HG02678 (cell line): ENCODE results near the gene AHCY.
"Not testable (repeated sequence)": the region's sequence is repeated elsewhere in the genome, so short reads cannot be mapped to it uniquely, and the experiment has no call there.

Experiments
- ATAC-seq: cut with Tn5 transposase; IDR thresholded peaks from one replicate; pipeline ENCODE4 v1.9.1; 2021; ENCODE audit warnings: mild to moderate bottlenecking, moderate library complexity; ENCODE audit not compliant: unreplicated experiment

AHCY gene

DNA sequence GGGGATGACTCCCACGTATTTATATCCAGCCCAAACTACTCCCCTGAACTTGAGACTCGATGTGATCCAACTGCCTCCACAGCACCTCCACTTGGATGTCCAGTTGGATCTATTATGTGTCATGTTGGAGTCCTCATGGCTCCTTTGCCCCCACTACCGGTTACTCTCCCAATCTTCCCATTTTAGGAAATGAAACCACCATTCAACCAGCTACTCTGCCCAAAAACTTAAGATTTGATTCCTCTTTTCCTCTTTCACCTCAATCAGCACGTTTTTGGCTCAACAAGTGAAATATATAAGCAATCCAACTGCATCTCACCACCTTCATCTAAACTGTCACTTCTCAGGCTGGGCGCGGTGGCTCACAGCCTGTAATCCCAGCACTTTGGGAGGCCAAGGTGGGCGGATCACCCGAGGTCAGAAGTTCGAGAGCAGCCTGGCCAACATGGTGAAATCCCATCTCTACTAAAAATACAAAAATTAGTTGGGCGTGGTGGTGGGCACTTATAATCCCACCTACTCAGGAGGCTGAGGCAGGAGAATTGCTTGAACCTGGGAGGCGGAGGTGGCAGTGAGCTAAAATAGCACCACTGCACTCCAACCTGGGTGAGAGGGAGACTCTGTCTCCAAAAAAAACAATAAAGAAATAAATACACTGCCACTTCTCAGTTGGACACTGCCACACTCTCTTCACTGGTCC lies 3.4 kb downstream of the AHCY start:
- no peak for ATAC-seq

DNA sequence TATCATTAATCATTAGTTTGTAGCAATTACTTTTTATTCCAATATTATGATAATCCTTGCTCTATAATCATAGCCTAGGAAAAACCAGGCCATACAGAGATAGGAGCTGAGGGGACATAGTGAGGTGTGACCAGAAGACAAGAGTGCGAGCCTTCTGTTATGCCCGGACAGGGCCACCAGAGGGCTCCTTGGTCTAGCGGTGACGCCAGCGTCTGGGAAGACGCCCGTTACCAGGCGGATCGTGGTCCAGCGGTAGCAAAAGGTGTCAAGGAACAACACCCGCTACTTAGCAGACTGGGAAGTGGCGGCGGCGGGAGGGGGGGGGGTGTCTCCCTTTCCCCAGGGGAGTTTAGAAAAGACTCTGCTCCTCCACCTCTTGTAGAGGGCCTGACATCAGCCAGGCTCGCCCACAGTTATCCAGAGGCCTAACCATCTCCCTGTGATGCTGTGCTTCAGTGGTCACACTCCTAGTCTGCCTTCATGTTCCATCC lies 4.8 kb downstream of the AHCY start:
- not testable (repeated sequence) for ATAC-seq

DNA sequence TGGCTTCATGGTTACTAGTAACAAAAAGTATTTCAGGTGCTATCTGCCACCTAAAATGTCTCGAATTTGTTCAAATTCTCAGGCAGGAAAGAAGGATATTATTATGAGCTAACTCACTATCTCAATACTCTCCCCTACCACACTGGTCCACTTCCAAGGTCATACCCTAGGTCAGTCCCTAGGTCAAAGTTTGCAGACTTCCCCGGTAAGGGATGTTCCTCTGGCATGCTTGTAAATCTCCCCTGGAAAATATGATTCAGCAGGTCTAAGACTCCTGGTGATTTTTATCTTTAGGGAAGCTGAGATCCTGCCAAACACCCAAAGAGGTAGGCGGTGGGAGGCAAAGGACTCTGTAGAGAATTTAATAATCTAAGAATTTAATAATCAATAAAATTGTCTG lies 6.7 kb downstream of the AHCY start:
- ATAC-seq: no peak

DNA sequence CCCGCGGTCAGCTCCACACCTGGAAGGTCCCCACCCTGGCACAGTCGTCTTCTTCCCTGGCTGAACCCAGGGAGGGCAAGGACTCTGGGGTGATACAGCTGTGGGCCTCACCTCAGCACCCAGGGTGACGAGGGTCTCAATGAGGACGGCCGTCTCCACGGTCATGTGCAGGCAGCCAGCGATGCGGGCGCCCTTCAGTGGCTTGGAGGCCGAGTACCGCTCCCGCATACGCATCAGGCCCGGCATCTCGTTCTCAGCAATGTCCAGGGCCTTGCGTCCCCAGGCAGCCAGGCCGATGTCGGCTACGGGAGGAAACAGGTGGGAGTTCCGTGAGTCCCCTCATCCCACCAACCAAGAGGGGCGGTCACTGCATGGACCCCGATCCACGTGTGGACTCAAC lies 7.9 kb downstream of the AHCY start:
- ATAC-seq: no peak

DNA sequence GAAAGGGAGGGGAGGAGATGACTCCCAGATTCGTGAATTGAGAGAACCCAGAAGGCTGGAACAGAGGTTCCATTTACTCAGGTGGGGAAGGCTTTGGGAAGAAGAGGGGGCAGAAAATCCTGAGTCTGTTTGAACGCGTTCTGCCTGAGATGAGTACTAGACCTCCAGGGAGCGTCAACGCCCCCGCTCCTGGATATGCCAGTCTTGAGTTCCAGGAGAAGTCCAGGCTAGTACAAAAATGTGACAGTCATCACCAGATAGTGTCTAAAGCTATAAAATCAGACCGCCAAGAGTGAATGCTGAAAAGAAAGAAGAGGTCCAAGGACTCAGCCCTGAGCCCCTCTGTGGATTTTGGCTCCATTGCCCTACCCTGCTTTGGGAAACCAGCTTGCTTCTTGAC lies 8.6 kb downstream of the AHCY start:
- ATAC-seq: no peak

DNA sequence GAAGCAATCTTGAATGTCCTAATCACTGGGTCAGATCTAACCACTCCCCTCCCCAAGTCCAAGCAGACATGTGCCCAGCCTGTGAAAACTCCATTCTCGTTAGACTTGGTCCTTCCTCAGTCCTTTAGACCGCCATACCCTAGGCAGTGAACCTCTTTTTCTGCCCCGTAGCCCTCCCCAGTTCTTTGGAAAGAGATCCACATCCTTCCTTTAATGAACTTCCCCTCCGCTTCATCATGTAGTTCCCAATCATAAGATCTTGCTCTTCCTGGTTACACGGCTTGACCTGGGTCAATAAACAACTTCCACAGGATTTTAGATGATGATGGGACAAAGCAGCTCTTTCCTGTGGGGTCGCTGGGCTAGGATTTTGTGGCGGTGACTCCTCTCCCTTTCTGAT lies 9.6 kb downstream of the AHCY start:
- no peak for ATAC-seq

DNA sequence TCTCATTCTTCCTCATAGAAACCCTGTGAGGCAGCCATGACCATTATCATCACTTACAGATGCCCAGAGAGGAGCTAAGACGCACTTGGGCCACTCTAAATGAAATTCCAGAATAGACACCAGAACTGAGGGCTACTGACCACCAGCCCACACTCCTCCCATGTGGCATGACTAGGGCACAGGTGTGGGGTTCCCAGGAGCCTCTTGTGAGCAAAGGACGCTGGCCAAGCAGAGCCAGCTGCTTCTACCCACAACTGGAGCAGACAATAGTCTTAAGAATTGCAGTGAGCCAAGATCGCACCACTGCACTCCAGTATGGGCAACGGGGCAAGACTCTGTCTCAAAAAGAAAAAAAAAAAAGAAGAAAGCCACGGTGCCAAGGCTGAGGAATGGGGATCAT lies 10.0 kb downstream of the AHCY start:
- ATAC-seq: no peak

DNA sequence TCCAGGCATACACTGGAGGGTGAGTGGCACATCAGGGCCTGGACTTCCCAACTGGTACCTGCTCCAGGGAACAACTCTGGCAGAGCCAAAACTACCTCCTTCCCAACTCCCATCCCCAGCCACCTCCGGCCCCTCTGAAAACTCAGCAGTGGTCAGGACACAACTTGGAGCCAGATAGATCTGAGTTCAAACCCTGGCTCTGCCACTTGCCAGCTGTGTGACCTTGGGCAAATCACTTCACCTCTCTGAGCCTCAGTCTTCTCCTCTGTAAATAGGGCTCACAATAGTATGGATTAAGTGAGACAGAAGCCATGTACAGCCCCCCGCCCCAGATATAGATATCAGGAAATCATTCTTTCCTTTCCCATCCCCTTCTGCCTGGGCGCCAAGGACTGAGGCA lies 10.7 kb downstream of the AHCY start:
- no peak for ATAC-seq

DNA sequence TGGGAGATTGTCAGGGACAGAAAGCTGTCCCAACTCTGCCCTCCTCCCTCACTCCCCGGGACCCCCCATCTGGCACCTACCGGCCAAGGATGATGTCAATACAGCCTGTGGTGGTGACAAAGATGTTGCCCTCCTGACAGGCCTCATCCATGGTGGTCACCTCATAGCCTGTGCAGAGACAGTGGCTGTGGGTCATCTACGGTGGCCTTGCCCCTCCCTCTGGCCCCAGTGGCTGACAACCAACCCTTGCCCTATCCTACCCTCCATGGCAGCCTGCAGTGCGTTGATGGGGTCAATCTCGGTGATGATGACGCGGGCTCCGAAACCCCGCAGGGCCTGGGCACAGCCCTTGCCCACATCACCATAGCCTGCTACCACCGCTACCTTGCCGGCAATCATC lies 12.7 kb downstream of the AHCY start:
- no peak for ATAC-seq

DNA sequence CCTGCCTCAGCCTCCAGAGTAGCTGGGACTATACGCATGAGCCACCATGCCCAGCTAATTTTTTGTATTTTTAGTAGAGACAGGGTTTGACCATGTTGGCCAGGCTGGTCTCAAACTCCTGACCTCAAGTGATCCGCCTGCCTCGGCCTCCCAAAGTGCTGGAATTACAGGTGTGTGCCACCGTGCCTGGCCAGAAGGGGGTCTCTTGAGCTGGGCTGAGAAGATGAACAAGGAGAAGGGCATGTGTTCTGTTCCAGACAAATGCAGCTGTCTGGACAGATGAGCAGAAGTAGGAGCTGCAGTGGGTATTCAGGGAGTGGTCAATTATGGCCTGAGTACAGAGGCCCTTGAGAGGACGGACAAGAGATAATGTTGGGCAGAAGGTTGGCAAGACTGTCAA lies 15.7 kb downstream of the AHCY start:
- not testable (repeated sequence) for ATAC-seq

DNA sequence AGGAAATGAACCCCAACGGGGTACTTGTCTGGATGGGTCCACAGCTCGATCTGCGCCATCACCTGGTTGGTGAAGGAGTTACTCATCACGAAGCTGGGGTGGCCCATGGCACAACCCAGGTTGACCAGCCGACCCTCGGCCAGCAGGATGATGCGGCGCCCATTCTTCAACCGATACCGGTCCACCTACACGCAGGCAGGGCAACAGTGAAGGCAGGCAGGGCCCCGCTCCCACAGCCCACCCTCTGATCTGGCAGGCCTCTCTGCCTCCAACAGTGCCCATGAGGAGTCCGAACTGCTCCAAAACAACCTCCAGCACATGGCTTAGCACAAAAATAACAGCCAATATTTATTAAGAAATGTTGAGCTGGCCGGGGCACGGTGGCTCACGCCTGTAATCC lies 17.7 kb downstream of the AHCY start:
- no peak for ATAC-seq

DNA sequence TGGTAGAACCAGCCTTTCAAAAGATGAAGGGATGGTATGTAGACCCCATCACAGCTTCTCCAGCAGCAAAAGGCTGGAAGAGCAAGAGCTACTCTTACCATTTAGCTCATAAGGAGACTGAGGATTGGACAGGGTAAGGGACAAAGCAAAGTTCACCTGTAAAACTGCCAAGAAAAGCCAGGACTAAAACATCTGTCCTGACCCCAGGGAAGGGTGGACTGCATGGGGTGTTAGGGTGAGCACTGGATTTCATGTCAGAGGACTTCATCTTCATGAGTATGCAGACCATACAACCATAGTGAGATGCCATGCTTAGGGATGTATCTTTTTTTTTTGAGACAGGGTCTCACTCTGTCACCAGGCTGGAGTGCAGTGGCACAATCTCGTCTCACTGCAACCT lies 19.3 kb downstream of the AHCY start:
- no peak for ATAC-seq

DNA sequence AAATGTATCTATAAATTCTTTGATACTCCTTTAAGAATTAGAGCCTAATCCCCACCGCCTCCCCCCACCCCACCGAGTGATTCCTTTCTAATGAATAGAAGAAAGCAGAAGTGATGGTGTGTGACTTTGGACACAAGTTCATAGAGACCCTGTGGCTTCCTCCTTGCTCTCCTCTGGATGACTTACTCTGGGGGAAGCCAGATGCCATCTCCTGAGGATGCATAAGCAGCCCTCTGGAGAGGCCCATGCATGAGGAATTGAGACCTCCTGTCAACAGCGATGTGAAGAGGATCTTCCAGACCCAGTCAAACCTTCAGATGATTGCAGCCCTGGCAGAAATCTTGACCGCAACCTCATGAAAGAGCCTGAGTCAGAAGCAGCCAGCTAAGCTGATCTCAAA lies 21.1 kb downstream of the AHCY start:
- ATAC-seq: no peak

DNA sequence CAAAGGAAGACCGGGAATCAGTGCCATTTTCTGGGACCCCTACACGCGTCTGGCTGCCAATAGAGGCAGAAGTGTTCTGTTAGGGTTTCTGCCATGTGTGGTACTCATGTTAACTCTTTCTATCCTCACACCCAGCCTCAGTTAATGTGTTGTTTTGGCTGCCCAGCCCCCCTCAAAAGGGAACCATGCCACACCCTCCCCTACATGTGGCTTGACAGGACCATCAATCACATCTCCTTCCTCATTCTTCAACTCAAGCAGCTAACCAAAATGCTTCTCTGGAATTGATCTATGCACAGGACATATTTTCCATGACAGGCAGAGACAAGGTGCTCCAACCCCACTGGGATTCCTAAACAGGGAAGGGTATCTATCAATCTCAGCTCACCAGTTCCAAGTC lies 22.0 kb downstream of the AHCY start:
- ATAC-seq: no peak

DNA sequence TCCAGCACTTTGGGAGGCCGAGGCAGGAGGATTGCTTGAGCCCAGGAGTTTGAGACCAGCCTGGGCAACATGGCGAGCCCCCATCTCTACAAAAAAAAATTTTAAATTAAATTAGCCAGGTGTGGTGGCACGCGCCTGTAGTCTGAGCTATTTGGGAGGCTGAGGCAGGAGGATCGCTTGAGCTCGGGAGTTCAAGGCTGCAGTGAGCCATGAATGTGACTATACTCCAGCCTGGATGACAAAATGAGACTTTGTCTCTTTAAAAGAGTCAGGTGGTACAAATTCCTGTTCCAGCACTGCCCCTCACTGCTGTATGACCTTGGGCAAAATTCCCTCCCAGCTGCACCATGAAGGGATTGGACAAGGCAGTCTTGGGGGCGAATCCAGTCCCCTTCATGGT lies 28.5 kb downstream of the AHCY start:
- ATAC-seq: no peak

DNA sequence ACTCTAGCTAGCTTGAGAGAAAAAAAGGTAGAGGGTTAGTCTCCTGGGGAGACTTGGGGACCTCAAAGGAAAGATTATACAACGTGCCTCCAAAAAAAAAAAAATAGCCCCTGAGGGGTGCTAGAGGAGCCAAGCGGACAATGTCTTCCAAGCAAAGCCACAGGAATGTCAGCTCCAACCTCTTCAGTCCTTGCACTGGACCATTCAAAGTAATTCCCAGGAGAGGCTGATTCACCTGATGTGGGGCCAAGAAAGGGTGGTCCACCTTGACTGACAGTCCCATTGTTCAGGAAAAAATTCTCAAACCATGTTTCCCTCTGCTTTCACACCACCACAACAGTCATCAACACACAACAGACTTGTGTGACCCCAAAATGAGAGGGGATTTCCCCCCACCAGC lies 31.2 kb downstream of the AHCY start:
- no peak for ATAC-seq

DNA sequence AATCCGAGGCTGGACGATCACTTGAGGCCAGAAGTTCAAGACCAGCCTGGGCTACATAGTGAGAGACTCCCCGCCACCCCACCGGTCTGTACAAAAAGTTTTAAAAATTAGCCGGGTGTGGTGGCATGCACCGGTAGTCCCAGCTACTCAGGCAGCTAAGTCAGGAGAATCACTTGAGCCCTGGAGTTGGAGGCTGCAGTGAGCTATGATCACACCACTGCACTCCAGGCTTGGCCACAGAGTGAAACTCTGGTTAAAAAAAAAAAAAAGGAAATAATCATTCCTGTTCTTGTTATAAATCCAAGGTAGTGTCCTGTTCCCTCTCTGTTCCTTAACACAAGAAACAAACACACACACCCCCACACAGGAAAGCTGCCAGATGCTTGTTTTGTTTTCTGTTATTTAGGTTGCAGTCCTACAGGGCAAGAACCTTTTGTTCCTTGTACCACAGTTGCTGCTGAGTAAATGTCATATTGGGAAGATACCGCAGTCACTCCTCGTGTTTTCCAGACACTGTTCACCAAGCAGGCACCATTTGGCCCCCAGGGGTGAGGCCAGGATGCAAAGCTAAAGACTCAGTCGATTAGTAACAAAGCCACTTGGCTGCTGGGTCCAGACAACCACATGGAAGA lies 33.0 kb downstream of the AHCY start:
- no peak for ATAC-seq

DNA sequence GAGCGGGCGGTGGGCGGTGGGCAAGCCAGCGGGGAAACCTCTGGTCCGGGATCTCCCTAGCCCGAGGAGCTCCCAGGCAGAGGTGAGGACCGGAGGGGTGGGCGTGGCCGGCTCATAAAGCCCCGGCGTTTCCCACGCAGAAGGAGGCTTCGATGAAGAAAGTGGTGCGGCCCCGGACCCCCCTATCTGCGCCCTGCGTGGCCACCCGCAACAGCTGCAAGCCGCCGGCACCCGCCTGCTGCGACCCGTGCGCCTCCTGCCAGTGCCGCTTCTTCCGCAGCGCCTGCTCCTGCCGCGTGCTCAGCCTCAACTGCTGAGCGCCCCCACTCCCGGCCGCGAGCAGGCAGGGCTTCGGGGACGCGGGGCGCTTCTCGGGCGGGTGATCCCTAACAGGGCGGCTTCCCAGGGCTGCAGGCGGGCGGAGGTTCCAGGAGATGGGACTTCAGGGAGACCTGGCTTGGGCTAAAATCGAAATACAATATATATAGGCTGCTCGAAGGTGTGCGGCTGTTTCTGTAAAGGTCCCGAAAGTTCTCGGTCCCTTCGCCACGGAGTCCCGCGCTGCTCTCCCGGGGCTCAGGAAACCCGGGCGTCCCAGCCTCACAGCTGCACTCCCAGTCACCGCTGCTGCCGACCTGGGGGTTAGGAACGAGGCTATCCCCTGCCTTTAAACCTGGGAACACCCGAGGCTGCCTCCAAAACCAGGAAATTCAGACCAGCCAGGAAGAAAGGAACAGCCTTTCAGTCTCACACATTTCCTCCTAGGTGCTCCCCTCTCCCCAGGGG lies 34.1 kb downstream of the AHCY start:
- no peak for ATAC-seq

DNA sequence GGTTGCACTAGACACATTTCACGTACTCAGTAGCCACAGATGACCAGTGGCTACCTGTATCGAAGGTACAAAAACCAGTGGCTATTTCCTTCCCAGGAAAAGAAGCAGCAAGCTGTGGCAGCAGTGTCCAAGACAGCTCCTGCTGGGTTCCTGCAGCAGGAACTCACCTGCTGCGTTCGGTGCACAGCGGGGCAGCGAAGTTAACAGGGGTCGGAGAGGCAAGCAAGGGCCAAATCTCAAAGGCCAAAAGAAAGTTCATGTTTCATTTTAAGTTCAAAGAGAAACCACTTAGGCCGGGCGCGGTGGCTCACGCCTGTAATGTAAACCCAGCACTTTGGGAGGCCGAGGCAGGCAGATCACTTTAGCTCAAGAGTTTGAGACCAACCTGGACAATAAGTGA lies 35.0 kb downstream of the AHCY start:
- ATAC-seq: no peak

DNA sequence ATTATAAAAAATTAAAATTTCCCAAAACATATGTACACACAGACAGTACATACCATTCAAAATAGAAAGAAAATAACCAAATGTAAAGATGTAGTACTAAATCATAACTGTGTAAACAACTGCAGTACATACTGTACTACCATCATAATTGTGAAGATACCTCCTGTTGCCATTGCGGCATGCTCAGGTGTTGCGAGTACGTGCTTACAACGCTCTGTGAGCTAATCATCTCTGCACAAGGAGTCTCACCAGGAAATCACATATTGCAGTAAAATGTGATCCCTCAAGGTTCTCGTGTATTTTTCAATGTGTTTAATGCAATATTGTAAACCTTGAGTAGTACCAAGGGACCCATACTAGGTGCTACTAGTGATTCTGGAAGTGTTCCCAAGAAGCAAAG lies 39.0 kb downstream of the AHCY start:
- ATAC-seq: no peak

DNA sequence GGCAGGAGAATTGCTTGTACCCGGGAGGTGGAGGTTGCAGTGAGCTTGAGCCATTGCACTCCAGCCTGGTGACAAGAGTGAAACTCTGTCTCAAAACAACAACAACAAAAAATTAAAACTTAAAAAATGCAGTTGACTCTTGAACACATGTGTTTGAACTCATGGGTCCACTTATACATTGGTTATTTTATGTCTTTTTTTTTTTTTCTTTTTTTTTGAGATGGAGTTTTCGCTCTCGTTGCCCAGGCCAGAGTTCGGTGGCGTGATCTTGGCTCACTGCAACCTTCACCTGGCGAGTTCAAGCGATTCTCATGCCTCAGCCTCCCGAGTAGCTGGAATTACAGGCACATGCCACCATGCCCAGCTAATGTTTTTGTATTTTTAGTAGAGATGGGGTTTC lies 39.7 kb downstream of the AHCY start:
- ATAC-seq: not testable (repeated sequence)
